ENCODE measurements around the gene LENG1.
"Not testable (repeated sequence)": the region's sequence is repeated elsewhere in the genome, so short reads cannot be mapped to it uniquely, and the experiment has no call there.

DNA sequence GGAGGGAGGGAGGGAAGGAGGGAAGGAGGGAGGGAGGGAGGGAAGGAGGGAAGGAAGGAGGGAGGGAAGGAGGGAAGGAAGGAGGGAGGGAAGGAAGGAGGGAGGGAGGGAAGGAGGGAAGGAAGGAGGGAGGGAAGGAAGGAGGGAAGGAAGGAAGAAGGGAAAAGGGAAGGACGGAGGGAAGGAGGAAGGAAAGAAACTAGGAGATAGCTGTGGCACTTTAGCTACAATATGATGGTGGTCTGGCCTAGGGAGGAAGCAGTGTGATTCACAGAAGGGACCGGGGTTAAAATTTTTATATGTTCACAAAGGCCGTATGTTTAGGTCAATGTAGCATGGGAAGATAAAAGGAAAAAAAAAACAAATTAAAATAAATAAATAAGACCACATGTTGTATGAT is 22.4 kb upstream of the LENG1 start:
- TF ChIP-seq, protein P1, sequence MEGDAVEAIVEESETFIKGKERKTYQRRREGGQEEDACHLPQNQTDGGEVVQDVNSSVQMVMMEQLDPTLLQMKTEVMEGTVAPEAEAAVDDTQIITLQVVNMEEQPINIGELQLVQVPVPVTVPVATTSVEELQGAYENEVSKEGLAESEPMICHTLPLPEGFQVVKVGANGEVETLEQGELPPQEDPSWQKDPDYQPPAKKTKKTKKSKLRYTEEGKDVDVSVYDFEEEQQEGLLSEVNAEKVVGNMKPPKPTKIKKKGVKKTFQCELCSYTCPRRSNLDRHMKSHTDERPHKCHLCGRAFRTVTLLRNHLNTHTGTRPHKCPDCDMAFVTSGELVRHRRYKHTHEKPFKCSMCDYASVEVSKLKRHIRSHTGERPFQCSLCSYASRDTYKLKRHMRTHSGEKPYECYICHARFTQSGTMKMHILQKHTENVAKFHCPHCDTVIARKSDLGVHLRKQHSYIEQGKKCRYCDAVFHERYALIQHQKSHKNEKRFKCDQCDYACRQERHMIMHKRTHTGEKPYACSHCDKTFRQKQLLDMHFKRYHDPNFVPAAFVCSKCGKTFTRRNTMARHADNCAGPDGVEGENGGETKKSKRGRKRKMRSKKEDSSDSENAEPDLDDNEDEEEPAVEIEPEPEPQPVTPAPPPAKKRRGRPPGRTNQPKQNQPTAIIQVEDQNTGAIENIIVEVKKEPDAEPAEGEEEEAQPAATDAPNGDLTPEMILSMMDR (IDR thresholded peaks at IDR 0.05): not testable (repeated sequence)
- TF ChIP-seq, protein P2, sequence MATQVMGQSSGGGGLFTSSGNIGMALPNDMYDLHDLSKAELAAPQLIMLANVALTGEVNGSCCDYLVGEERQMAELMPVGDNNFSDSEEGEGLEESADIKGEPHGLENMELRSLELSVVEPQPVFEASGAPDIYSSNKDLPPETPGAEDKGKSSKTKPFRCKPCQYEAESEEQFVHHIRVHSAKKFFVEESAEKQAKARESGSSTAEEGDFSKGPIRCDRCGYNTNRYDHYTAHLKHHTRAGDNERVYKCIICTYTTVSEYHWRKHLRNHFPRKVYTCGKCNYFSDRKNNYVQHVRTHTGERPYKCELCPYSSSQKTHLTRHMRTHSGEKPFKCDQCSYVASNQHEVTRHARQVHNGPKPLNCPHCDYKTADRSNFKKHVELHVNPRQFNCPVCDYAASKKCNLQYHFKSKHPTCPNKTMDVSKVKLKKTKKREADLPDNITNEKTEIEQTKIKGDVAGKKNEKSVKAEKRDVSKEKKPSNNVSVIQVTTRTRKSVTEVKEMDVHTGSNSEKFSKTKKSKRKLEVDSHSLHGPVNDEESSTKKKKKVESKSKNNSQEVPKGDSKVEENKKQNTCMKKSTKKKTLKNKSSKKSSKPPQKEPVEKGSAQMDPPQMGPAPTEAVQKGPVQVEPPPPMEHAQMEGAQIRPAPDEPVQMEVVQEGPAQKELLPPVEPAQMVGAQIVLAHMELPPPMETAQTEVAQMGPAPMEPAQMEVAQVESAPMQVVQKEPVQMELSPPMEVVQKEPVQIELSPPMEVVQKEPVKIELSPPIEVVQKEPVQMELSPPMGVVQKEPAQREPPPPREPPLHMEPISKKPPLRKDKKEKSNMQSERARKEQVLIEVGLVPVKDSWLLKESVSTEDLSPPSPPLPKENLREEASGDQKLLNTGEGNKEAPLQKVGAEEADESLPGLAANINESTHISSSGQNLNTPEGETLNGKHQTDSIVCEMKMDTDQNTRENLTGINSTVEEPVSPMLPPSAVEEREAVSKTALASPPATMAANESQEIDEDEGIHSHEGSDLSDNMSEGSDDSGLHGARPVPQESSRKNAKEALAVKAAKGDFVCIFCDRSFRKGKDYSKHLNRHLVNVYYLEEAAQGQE (IDR thresholded peaks at IDR 0.05; ENCODE audit: insufficient read depth in 1 of 2, low read depth in 2 of 2, low read length in 1 of 2): not testable (repeated sequence)
